Stimulated activated CD4-positive, alpha-beta T cell treated with anti-CD3 and anti-CD28 coated beads, Interleukin-4, amount 100 ng/mL, for 48 hours (primary cell): ENCODE measurements around the gene SNX25.
"Not testable (repeated sequence)": the region's sequence is repeated elsewhere in the genome, so short reads cannot be mapped to it uniquely, and the experiment has no call there.

ENCODE experiments used
- DNase-seq, 2 donors: peaks; one replicate each; pipeline ENCODE4 v3.0.0-alpha.2; 2020; ENCODE audit warnings: low read depth in 2 of 2

The SNX25 gene

DNA sequence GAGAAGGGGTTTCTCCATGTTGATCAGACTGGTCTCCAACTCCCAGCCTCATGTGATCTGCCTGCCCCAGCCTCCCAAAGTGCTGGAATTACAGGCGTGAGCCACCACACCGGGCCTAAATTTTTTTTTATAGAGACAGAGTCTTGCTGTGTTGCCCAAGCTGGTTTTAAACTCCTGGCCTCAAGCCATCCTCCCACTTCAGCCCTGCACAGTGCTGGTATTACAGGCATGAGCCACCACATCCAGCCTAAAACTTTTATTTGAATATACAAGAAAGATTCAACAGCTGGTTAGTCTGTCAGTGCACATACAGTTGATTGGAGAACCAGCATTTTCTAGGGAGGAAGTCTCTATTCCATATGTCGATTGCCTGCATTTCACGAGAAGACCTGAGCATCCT, 95.1 kb downstream of the SNX25 start:
- DNase-seq = no peak

- no peak for DNase-seq
Observed at GRCh38 chr4:185304944-185305690, 95.7 kb downstream of the SNX25 start.

DNA sequence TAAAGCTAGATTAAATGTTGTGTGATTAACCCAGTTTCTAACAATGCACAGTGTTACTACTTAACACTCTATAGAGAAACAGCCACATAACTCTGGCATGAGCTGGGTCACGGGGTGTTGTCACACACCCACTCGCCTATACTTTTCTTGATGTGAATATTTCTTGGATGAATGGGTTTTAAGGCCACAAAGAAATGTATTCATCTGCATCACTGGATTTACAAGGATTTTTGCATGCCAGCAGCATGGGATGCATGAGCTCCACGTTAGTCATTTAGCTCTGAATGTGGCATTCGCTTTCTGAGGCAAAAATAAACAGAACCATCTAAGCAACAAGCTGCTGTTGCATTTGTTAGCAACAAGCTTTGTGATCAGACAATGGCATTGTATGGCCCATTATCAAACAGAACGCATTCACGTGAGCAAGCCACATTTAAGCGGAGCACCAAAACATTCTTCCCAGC, 96.6 kb downstream of the SNX25 start:
- DNase-seq = no peak

DNA sequence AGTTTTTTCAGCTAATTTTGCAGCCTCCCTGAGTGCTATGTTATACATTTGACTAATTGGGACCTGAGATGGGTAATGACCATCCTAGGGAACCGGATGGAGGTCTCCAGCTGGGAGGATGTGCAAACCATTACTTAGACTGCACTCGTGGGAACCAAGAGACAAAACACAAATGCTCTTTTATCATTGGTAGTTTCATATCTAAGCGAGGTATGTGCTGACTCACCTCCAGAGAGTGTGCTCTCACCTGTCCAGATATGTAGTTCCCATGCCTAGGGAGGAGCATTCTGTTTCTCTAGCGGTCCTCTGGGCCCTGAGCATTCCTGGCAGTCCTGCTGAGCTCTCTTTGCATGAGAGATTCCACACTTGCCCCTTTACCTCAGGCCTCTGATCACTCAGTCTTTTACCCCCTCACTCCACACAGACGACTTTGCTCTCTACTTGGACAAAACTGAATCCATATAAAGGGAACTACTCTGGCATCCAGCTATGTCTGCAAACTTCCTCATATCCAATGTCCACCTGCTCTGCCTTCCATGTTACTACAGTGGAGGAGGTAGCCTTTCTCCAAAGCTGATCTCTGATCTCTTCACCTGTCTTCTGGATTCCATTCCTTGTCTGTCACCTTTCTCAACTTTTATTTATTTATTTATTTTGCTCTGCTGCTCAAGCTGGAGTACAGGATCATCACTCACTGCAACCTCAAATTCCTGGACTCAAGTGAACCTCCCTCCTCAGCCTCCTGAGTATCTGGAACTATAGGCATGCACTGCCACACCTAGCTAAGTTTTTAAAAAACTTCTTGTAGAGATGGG, 97.9 kb downstream of the SNX25 start:
- DNase-seq = no peak

- DNase-seq = no peak
Observed at GRCh38 chr4:185309770-185310169, 100.4 kb downstream of the SNX25 start.

- DNase-seq = no peak
Observed at GRCh38 chr4:185311113-185311888, 101.9 kb downstream of the SNX25 start.

DNA sequence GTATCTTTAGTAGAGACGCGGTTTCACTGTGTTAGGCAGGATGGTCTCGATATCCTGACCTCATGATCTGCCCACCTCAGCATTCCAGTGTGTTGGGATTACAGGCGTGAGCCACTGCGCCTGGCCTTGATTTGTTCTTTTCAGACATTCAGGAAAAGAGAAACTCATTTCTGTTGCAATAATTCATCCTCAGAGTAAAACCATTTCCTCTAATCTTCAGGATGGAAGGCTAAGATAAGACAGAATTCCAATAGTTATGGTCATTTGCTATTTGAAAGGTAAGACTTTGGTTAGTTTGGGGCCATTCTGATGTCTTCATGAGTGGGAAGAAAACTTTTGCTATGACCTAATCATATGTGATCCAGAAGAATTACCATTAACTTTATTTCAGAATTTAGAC, 103.3 kb downstream of the SNX25 start:
- no peak for DNase-seq

- not testable (repeated sequence) for DNase-seq
Observed at GRCh38 chr4:185317462-185317861, 108.1 kb downstream of the SNX25 start.

DNA sequence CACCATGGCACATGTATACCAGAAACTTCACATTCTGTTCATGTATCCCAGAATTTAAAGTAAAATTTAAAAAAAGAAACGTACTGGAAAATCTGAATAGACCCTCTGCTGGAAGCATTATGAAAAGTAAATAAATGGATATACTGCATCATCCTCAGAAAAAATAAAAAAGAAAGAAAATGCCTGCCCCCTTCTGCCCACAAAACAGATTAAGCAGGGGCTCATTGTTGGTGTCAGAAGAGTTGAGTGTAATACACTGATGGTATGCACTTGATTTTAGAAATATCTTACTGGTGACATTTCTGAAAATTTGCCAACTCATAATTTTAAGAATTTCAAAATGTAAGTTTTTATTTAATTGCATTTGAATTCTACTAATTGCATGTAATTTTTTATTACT, 108.5 kb downstream of the SNX25 start:
- no peak for DNase-seq

GRCh38 chr4:185318679-185319078, 109.3 kb downstream of the SNX25 start:
- DNase-seq = no peak

DNA sequence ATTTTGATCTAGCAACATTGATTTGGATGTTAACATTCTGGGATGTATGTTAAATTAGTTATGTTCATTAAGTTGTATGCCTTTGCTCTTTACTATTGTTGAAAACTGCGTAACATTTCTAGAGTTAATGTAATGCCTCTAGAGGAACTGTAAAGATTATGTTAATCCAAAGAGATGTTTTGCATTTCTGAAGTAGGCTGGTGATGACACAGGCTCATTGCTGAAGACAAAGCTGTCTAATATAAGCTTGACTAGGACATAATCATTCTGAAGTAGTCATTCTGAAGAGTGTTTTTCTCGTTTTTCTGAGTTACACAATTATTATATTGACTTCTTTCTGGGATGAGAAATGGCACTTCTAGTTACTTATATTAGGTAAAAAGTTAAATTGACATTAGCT, 113.4 kb downstream of the SNX25 start:
- no peak for DNase-seq

DNA sequence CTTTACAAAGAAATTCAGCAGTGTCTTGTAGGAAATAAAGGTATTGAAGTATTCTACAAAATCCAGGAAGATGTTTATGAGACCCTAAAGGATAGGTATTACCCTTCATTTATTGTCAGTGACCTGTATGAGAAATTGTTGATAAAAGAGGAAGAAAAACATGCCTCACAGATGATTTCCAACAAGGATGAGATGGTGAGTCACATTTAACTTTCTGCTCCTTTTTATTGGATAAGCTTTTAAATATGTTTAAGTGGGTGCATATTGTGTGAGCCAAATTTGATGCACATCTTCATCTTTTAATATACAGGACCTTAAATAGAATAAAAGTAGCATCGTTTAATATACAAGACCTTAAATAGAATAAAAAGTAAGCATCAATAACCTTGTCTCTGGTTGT, 114.2 kb downstream of the SNX25 start:
- no peak for DNase-seq

GRCh38 chr4:185324361-185324760, 115.0 kb downstream of the SNX25 start:
- DNase-seq = not testable (repeated sequence)

- not testable (repeated sequence) for DNase-seq
Observed at GRCh38 chr4:185325721-185326120, 116.3 kb downstream of the SNX25 start.

DNA sequence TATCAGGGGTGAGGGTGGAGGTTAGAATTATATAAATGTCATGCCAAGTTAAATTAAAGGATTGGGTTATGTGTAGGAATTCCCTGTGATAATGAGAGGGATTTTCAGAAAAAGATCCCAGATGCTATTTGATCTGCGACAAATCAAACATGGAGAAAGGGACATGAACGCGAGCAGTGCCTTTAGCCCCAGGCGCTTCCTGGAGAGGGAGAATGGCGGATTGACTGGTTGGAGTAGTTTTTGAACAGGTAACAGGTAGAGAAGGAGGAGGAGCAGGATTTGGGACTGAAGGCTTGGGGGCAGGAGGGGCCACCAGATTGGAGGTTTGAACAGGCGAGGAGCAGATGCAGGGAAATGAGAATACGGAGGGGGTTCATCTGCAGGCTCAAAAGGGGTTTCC, 119.2 kb downstream of the SNX25 start:
- no peak for DNase-seq

GRCh38 chr4:185329879-185330510, 120.6 kb downstream of the SNX25 start:
- DNase-seq = not testable (repeated sequence)

DNA sequence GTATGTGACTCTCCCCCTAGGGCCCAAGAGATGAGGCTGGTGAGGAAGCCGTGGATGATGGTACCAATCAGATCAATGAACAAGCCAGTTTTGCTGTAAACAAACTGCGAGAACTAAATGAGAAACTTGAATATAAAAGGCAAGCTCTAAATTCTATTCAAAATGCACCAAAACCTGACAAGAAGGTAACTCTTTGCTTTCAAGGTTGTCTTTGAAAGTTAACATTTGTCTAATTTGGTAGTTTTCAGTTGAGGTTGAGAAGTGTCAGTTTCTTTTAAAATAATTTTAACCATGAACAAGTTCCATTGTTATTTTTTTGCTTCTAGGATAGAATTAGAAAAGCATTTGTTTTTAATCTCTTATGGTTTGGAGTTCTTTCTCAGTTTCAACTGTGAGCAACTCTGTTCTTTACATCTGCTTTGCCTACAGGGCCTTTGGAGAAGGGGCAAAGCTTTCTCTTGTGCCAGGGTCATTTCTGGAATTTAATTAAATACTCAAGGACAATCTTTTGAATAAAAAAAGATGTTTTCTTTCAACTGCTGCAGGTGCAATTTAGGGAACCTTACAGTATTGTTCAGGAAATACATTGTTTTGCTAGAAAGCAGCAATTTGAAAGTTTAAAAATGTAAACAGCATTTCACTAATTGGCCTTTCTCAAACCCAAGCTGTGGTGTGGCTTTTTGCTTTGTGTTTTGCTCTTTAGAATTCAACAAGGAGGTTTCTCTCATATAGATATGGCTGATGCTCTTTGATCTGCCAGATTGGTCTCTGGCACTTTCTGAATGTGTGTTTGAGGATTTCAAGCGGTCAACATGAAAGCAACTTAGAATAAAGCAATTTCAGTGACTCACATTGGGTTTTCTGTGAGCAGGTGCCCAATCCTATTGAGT, 123.4 kb downstream of the SNX25 start:
- DNase-seq = no peak

- DNase-seq = no peak
Observed at GRCh38 chr4:185334326-185334725, 124.9 kb downstream of the SNX25 start.

- DNase-seq = no peak
Observed at GRCh38 chr4:185335579-185335978, 126.2 kb downstream of the SNX25 start.

DNA sequence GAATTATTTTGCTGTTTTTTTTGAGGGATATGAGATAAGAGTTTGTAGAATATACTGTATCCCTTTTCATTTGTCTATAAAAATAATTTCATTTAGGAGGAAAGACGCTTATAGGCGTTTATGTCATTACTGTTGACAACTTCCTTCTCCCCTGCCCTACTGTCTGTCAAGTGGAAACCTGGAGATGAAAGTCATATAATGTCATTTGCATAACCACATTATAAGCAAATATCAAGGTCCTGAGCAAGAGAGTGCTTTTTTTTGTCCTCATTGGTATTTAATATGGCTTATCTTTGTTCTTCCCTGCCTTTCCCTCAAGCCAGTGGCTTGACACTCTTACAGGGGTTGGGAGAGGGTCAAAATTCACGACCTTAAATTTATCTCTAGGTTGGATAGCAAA, 130.5 kb downstream of the SNX25 start:
- no peak for DNase-seq

- no peak for DNase-seq
Observed at GRCh38 chr4:185341377-185341776, 132.0 kb downstream of the SNX25 start.
